AG04449 (cell line): Measurements from ENCODE around the gene GJD3.
"Not testable (repeated sequence)": the region's sequence is repeated elsewhere in the genome, so short reads cannot be mapped to it uniquely, and the experiment has no call there.

Source experiments
- CTCF ChIA-PET: fragments of 350-600 bp; formaldehyde crosslinking; extraction: SDS; loops from one replicate; lab custom pipeline; 2021; ENCODE audit warnings: antibody characterized with exemption; lab: Yijun Ruan, JAX
- POLR2A ChIA-PET: fragments of 400-600, 350-600 bp; formaldehyde crosslinking; extraction: SDS; loops from one replicate; lab custom pipeline; 2020; ENCODE audit warnings: antibody characterized with exemption, inconsistent platforms; lab: Yijun Ruan, JAX
- DNase-seq: peaks from one replicate; pipeline ENCODE4 v3.0.0-alpha.2; 2010; ENCODE audit warnings: low read depth, low spot score
- H3K4me3 ChIP-seq: 2 replicates; pipeline ENCODE4 v1.5.1; 2011; ENCODE audit warnings: low read depth, mild to moderate bottlenecking, control low read depth, low read length
- TF ChIP-seq, protein P1 (sequence below): IDR thresholded peaks from one replicate; pipeline ENCODE4 v1.5.1; 2011; ENCODE audit warnings: mild to moderate bottlenecking, moderate library complexity, low read length, control low read depth, inconsistent platforms; ENCODE audit not compliant: insufficient read depth; ENCODE audit errors: missing control alignments

Gene GJD3

DNA sequence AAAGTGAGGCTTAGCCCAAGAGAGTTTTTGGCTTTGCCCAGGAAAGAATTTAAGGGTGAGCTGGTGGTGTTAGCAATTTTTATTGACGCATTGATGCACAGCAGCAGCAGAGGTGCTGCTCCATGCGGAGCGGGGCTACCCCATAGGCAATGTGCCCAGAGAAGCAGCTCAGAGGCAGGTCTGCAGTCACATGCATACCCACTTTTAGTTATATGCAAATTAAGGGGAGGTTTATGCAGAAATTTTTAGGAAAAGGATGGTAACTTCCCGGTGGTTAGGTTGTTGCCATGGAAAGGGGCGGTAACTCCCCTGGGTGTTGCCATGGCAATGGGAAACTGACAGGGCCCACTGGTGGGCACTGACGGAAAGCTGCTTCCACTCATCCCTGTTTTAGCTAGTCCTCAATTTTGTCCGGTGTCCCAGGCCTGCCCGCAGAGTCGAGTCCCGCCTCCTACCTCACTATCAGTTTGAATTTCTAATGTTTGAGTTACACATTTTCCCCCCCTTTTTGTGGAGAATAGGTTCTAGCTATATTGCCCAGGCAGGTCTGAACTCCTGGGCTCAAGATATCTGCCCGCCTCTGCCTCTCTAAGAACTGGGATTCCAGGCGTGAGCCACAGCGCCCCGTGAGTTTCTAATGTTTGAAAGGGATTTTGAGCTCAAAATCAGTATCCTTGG lies 10.4 kb upstream of the GJD3 start:
- CTCF ChIA-PET, result interaction anchor here (0.9 to 2.2 kb wide), 5 partner anchors 10 to 24 kb away, joined by 3 to 10 read pairs (median 8); partner anchors contain the start of gene GJD3
- no peak for DNase-seq
- no peak overlapping the region for H3K4me3 ChIP-seq
- TF ChIP-seq, protein P1, sequence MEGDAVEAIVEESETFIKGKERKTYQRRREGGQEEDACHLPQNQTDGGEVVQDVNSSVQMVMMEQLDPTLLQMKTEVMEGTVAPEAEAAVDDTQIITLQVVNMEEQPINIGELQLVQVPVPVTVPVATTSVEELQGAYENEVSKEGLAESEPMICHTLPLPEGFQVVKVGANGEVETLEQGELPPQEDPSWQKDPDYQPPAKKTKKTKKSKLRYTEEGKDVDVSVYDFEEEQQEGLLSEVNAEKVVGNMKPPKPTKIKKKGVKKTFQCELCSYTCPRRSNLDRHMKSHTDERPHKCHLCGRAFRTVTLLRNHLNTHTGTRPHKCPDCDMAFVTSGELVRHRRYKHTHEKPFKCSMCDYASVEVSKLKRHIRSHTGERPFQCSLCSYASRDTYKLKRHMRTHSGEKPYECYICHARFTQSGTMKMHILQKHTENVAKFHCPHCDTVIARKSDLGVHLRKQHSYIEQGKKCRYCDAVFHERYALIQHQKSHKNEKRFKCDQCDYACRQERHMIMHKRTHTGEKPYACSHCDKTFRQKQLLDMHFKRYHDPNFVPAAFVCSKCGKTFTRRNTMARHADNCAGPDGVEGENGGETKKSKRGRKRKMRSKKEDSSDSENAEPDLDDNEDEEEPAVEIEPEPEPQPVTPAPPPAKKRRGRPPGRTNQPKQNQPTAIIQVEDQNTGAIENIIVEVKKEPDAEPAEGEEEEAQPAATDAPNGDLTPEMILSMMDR, result no peak
- POLR2A ChIA-PET, result no interaction called here

DNA sequence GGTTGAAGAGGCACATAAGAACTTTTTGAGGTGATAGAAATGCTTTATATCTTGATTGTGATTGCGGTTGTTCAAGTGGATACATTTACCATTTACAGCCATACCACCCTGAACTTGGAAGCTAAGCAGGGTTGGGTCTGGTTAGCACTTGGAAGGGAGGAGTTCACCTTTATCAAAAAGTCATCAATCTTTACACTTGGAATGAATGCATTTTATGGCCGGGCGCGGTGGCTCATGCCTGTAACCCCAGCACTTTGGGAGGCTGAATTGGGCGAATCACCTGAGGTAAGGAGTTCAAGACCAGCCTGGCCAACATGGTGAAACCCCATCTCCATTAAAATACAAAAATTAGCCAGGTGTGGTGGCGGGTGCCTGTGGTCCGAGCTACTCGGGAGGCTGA lies 9.5 kb upstream of the GJD3 start:
- DNase-seq, result no peak
- TF ChIP-seq, protein P1, result no peak
- POLR2A ChIA-PET, result interaction anchor here (0.9 kb wide), 1 partner anchor 12 kb away, joined by 3 read pairs; no protein-coding TSS in a partner anchor
- CTCF ChIA-PET, result interaction anchor here (0.9 to 2.2 kb wide), 6 partner anchors 8 to 102 kb away, joined by 3 to 10 read pairs (median 6); partner anchors contain the start of gene GJD3
- no peak overlapping the region for H3K4me3 ChIP-seq

DNA sequence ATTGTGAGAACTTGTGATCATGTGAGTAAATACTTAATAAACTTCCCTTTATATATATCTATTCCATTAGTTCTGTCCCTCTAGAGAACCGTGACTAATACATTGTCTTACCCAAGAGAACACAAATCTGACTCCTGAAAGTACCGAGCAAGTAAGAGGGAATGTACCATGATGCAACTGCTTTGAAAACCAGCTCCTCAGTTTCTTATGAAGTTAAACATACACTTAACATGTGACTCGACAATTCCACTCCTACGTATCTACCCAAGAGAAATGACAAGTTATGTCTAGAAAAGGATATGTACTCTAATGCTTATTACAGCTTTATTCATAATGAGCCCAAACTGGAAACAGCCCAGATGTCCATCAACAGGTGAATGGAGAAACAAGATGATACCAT lies 8.8 kb upstream of the GJD3 start:
- DNase-seq, result peak; percentile 59
- ChIA-PET CTCF (interaction anchor here (1.2 to 2.0 kb wide), 3 partner anchors 8 to 19 kb away, joined by 3 to 7 read pairs (median 5); no protein-coding TSS in a partner anchor), POLR2A (interaction anchor here (0.9 kb wide), 1 partner anchor 11 kb away, joined by 3 read pairs; no protein-coding TSS in a partner anchor)
- TF ChIP-seq, protein P1, result no peak
- H3K4me3 ChIP-seq, result no peak overlapping the region

DNA sequence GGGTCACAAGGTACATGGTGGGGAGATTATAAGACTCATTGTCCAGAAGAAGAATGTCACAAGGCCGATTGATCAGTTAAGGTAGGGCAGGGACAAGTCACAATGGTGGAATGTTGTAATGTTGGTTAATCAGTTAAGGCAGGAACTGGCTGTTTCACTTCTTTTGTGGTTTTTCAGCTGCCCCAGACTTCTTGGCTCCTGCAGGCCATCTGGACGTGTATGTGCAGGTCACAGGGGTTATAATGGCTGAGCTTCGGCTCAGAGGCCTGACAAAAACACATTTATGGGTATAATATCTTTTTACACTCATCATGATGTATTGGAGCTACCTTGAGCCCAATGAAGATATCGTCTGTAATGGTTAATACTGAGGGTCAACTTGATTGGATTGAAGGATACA lies 8.1 kb upstream of the GJD3 start:
- POLR2A ChIA-PET, DNase-seq: not testable (repeated sequence)
- CTCF ChIA-PET, result interaction anchor here (0.9 to 2.3 kb wide), 5 partner anchors 9 to 187 kb away, joined by 3 to 7 read pairs (median 5); no protein-coding TSS in a partner anchor

DNA sequence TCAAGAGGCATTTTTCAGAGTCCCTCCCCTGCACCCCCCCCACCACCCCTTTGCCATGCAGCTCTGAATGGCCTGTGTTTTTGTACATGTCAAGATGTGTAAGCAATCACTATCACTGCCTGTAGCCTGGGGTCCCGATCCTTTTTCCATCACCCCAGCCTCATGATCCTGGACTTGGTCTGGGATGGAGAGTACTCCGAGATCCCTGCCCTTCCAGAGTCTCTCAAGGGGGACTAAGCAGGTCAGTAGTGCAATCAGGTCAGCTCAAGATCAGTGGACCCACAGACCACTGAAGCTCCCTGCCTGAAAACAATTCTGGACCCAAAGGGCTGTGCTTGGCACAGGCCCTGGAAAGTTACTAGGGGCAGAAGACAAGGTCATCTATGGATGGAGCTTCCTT lies 7.5 kb upstream of the GJD3 start:
- POLR2A ChIA-PET, result no interaction called here

More for the DNA sequence above, 8.1 kb upstream of the GJD3 start:
- not testable (repeated sequence) for H3K4me3 ChIP-seq

DNA sequence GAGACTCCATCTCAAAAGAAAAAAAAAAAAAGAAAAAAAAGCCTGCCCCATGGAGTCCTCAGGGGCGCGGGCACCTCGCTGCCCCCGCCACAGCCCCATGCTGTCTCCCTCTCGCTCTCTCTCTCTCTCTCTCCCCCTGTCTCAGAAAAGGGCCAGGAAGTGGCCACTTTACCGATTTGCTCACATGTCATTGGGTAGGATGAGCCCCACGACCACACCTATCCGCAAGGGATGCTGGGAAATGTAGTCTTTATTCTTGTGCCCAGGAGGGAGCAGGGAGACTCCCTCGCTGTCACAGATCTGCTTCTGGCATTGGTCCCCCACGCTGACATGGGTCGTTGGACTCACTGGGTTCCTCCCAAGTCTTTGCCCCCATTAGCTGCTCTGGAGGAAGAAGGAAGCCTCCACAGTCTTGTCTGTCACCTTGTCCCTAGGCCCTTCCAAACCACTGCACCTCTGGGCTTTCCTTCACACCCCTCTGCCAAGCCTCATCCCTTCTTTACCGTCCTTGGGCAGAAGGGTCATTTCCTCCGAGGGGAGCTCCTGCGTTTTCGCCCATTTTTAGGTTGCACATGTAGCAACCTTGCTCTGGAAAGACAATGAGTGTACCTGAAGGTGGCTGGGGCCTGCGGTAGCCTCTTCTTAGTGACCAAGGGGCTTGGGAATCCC lies 6.9 kb upstream of the GJD3 start:
- no peak for DNase-seq
- TF ChIP-seq, protein P1, result no peak
- CTCF ChIA-PET, result interaction anchor here (0.7 to 2.3 kb wide), 5 partner anchors 13 to 188 kb away, joined by 3 to 7 read pairs (median 5); no protein-coding TSS in a partner anchor
- H3K4me3 ChIP-seq, result no peak overlapping the region
- POLR2A ChIA-PET, result no interaction called here

More for the DNA sequence above, 7.5 kb upstream of the GJD3 start:
- CTCF ChIA-PET, result interaction anchor here (0.7 to 2.3 kb wide), 6 partner anchors 14 to 187 kb away, joined by 3 to 7 read pairs (median 5); no protein-coding TSS in a partner anchor
- DNase-seq, result no peak
- no peak overlapping the region for H3K4me3 ChIP-seq
- TF ChIP-seq, protein P1, result no peak
